NB4 (cell line): ENCODE data around the gene TMEM184A.

ENCODE experiments used
- CTCF ChIP-seq: IDR thresholded peaks from one replicate; pipeline ENCODE4 v1.5.1; 2012; ENCODE audit warnings: low read depth, low read length
- POLR2A ChIP-seq: IDR thresholded peaks from 2 replicates; pipeline ENCODE4 v1.6.1; 2011; ENCODE audit warnings: mild to moderate bottlenecking; ENCODE audit not compliant: insufficient read length; ENCODE audit errors: extremely low read depth

- TF ChIP-seq CTCF (no peak), POLR2A (no peak)
These were observed 39.0 kb upstream of the TMEM184A start for GRCh38 chr7:1595027-1595426.
